Measurements from ENCODE around the gene DCHS1. TPM values are rescaled to one million over a fixed set of nuclear protein-coding genes. Genes with fewer than 3 reads are reported as not detected.

The DCHS1 gene
- total and polyA plus RNA-seq, 2 of the 13 experiments (the other 11 are each of a cell fraction or from before 2014, with no cell fraction given), result under 0.01 to 0.03 TPM

DNA sequence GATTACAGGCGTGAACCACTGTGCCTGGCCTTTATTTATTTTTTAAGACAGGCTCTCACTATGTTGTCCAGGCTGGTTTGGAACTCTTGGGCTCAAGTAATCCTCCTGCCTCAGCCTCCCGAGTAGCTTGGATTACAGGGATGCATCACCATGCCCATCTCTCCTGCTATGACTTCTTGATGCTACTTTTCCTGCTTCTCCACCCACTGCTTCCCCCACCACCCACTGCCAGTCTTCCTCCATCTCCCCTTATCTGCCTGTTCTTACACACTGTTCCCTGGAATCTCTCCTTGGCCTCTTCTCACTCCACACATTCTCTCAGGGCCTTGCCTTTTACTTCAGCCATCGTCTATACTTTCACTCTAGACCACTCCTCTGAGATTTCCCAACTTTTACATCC is 19.1 kb downstream of the DCHS1 start:
- Histone ChIP-seq H2AFZ (ENCODE audit: low read length) (no peak overlapping the region), H3K9ac (ENCODE audit: insufficient read depth, low read depth, low read length) (no peak overlapping the region), H3K4me1 (ENCODE audit: insufficient read depth, low read length) (peaks cover 55% of the 10 kb centered on the region), H3K4me3 (replicated peaks in 1 of 3; ENCODE audit: insufficient read depth in 1 of 3, low read depth in 2 of 3, low read length in 3 of 3) (no peak overlapping the region), H3K79me2 (ENCODE audit: insufficient read depth, low read length) (no peaks in the 10 kb centered on the region), H3K9me3 (ENCODE audit: low read length) (no peaks in the 10 kb centered on the region), H3K27me3 (ENCODE audit: control insufficient read depth in 1 of 2, insufficient read depth in 2 of 2, low read length in 2 of 2) (peaks cover 7 to 51% of the 10 kb centered on the region in 2 experiments; a peak in 3 of 5 replicates), H3K4me2 (ENCODE audit: low read depth, low read length) (no peak overlapping the region), H4K20me1 (ENCODE audit: insufficient read depth, low read length) (no peaks in the 10 kb centered on the region), H3K27ac (ENCODE audit: extremely low read length, insufficient read depth, low read length) (no peak overlapping the region), H3K36me3 (replicated peaks in 1 of 2; ENCODE audit: control insufficient read depth in 1 of 2, insufficient read depth in 2 of 2, low read length in 2 of 2) (no peaks in the 10 kb centered on the region)
- CTCF ChIA-PET (ENCODE audit: low intra/inter-chr PET ratio, low total read pairs), result no interaction called here
- no TSS peak for BruUV-seq (replicated peaks)
- intact Hi-C loops (cut with micrococcal nuclease; ENCODE audit: unreplicated experiment) (no loop called here), in situ Hi-C loops (cut with HindIII; ENCODE audit: extremely low pct_ligation_motif_present, low pct_unique_long_range_greater_than_20kb) (no loop called here)
- no peak for FAIRE-seq
- 46% methylated on average over 3 of the region's 3 CpGs for WGBS (ENCODE audit: low lambda C conversion rate)
- no peak for DNase-seq (ENCODE audit: low spot score)
- no peak for ATAC-seq
- POLR2A ChIA-PET, result no interaction called here
- no peak for TF ChIP-seq PHF21A (CRISPR knock-in tag; IDR thresholded peaks at IDR 0.05)
- TF ChIP-seq ISX (CRISPR knock-in tag; conservative IDR thresholded peaks at IDR 0.05), result no peak
- TF ChIP-seq, protein P1, sequence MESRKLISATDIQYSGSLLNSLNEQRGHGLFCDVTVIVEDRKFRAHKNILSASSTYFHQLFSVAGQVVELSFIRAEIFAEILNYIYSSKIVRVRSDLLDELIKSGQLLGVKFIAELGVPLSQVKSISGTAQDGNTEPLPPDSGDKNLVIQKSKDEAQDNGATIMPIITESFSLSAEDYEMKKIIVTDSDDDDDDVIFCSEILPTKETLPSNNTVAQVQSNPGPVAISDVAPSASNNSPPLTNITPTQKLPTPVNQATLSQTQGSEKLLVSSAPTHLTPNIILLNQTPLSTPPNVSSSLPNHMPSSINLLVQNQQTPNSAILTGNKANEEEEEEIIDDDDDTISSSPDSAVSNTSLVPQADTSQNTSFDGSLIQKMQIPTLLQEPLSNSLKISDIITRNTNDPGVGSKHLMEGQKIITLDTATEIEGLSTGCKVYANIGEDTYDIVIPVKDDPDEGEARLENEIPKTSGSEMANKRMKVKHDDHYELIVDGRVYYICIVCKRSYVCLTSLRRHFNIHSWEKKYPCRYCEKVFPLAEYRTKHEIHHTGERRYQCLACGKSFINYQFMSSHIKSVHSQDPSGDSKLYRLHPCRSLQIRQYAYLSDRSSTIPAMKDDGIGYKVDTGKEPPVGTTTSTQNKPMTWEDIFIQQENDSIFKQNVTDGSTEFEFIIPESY (CRISPR knock-in tag; IDR thresholded peaks at IDR 0.05), result no peak
- TF ChIP-seq, protein P2, sequence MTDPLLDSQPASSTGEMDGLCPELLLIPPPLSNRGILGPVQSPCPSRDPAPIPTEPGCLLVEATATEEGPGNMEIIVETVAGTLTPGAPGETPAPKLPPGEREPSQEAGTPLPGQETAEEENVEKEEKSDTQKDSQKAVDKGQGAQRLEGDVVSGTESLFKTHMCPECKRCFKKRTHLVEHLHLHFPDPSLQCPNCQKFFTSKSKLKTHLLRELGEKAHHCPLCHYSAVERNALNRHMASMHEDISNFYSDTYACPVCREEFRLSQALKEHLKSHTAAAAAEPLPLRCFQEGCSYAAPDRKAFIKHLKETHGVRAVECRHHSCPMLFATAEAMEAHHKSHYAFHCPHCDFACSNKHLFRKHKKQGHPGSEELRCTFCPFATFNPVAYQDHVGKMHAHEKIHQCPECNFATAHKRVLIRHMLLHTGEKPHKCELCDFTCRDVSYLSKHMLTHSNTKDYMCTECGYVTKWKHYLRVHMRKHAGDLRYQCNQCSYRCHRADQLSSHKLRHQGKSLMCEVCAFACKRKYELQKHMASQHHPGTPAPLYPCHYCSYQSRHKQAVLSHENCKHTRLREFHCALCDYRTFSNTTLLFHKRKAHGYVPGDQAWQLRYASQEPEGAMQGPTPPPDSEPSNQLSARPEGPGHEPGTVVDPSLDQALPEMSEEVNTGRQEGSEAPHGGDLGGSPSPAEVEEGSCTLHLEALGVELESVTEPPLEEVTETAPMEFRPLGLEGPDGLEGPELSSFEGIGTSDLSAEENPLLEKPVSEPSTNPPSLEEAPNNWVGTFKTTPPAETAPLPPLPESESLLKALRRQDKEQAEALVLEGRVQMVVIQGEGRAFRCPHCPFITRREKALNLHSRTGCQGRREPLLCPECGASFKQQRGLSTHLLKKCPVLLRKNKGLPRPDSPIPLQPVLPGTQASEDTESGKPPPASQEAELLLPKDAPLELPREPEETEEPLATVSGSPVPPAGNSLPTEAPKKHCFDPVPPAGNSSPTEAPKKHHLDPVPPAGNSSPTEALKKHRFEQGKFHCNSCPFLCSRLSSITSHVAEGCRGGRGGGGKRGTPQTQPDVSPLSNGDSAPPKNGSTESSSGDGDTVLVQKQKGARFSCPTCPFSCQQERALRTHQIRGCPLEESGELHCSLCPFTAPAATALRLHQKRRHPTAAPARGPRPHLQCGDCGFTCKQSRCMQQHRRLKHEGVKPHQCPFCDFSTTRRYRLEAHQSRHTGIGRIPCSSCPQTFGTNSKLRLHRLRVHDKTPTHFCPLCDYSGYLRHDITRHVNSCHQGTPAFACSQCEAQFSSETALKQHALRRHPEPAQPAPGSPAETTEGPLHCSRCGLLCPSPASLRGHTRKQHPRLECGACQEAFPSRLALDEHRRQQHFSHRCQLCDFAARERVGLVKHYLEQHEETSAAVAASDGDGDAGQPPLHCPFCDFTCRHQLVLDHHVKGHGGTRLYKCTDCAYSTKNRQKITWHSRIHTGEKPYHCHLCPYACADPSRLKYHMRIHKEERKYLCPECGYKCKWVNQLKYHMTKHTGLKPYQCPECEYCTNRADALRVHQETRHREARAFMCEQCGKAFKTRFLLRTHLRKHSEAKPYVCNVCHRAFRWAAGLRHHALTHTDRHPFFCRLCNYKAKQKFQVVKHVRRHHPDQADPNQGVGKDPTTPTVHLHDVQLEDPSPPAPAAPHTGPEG (CRISPR knock-in tag; IDR thresholded peaks at IDR 0.05), result no peak
- no peak for TF ChIP-seq CREM (IDR thresholded peaks at IDR 0.05)
- no peak for TF ChIP-seq CREM (CRISPR knock-in tag; IDR thresholded peaks at IDR 0.05)
- TF ChIP-seq, protein P3, sequence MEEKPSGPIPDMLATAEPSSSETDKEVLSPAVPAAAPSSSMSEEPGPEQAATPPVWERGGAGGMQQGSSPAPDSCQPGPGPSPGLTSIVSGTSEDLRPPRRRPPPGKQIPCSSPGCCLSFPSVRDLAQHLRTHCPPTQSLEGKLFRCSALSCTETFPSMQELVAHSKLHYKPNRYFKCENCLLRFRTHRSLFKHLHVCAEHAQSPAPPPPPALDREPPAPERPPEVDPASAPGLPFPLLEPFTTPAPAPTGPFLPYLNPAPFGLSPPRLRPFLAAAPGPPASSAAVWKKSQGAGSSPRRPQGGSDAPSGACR (CRISPR knock-in tag; IDR thresholded peaks at IDR 0.05), result no peak
- TF ChIP-seq, protein P4, sequence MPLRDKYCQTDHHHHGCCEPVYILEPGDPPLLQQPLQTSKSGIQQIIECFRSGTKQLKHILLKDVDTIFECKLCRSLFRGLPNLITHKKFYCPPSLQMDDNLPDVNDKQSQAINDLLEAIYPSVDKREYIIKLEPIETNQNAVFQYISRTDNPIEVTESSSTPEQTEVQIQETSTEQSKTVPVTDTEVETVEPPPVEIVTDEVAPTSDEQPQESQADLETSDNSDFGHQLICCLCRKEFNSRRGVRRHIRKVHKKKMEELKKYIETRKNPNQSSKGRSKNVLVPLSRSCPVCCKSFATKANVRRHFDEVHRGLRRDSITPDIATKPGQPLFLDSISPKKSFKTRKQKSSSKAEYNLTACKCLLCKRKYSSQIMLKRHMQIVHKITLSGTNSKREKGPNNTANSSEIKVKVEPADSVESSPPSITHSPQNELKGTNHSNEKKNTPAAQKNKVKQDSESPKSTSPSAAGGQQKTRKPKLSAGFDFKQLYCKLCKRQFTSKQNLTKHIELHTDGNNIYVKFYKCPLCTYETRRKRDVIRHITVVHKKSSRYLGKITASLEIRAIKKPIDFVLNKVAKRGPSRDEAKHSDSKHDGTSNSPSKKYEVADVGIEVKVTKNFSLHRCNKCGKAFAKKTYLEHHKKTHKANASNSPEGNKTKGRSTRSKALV (CRISPR knock-in tag; IDR thresholded peaks at IDR 0.05), result no peak
- no peak for TF ChIP-seq GATAD2A (CRISPR knock-in tag; IDR thresholded peaks at IDR 0.05)
- TF ChIP-seq, protein P5, sequence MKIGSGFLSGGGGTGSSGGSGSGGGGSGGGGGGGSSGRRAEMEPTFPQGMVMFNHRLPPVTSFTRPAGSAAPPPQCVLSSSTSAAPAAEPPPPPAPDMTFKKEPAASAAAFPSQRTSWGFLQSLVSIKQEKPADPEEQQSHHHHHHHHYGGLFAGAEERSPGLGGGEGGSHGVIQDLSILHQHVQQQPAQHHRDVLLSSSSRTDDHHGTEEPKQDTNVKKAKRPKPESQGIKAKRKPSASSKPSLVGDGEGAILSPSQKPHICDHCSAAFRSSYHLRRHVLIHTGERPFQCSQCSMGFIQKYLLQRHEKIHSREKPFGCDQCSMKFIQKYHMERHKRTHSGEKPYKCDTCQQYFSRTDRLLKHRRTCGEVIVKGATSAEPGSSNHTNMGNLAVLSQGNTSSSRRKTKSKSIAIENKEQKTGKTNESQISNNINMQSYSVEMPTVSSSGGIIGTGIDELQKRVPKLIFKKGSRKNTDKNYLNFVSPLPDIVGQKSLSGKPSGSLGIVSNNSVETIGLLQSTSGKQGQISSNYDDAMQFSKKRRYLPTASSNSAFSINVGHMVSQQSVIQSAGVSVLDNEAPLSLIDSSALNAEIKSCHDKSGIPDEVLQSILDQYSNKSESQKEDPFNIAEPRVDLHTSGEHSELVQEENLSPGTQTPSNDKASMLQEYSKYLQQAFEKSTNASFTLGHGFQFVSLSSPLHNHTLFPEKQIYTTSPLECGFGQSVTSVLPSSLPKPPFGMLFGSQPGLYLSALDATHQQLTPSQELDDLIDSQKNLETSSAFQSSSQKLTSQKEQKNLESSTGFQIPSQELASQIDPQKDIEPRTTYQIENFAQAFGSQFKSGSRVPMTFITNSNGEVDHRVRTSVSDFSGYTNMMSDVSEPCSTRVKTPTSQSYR (CRISPR knock-in tag; IDR thresholded peaks at IDR 0.05; ENCODE audit: borderline replicate concordance), result no peak
- TF ChIP-seq MAFF (IDR thresholded peaks at IDR 0.05; ENCODE audit: low read depth, low read length), result no peak
- TF ChIP-seq ZNF180 (CRISPR knock-in tag; IDR thresholded peaks at IDR 0.05; ENCODE audit: borderline replicate concordance, low read depth), result no peak
